NCI-H510A (cell line): Measurements from ENCODE around the gene RAP2B.
"Not testable (repeated sequence)": the region's sequence is repeated elsewhere in the genome, so short reads cannot be mapped to it uniquely, and the experiment has no call there.

ENCODE experiments used
- DNase-seq: peaks from one replicate; lab custom pipeline; 2025; lab: John Stamatoyannopoulos, UW

The RAP2B gene

DNA sequence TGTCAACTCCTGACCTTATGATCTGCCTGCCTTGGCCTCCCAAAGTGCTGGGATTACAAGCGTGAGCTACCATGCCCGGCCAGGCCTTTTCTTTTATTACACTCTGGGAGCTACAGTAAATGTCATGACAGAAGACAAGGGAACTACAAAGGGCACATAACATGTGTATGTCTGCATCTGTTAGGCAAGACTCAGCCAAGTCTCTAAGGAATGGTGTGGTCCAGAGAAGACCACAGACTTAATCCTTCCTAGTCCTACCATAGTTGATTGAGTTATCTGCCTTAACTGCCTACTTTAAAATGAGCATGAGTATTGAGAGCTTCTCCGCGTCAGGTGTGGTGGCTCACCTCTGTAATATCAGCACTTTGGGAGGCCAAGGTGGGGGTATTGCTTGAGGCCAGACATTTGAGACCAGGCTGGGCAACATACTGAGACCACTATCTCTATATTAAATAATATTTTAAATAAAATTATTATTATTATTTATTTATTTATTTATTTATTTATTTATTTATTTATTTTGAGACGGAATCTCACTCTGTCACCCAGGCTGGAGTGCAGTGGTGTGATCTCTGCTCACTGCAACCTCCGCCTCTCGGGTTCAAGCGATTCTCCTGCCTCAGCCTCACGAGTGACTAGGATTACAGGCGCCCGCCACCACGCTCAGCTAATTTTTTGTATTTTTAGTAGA is 31.9 kb downstream of the RAP2B start:
- DNase-seq: not testable (repeated sequence)

DNA sequence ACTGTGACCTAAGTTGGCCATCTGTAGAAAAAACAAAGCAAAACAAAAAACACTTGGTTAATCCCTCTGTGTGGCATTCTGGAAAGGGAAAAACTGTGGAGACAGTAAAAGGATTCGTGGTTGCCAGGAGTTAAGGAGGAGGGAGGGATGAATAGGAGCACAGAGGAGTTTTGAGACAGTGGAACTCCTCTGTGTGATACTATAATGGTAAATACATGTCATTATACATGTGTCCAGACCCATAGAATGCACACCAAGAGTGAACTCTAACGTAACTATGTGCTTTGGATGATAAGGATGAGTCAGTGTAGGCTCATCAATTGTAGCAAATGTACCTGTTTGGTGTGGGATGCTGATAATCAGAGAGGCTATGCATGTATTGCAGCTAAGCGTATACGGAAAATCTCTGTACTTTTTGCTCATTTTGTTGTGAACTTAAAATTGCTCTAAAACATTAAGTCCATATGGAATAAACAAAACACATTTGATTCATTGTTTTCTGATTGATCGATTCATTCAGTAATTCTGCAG is 33.4 kb downstream of the RAP2B start:
- DNase-seq: no peak

DNA sequence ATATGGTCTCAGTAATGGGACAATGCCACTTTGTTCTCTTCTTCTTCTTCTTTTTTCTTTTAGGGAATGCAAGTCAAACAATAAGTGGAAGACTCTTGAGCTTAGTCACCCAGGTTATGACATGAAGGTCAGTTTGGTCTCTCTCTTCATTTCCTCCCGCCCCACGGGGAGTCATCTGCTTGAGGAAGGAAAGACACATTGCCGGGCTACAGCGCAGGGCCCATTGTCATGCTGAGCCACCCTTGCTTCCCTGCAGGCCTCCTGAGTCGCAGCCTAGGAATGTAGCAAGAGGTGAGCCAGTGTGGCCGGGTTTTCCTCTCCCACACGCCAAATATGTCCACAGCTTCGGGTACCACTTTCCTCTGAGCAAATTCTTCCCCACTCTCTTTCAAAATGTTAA is 47.6 kb downstream of the RAP2B start:
- DNase-seq: no peak

DNA sequence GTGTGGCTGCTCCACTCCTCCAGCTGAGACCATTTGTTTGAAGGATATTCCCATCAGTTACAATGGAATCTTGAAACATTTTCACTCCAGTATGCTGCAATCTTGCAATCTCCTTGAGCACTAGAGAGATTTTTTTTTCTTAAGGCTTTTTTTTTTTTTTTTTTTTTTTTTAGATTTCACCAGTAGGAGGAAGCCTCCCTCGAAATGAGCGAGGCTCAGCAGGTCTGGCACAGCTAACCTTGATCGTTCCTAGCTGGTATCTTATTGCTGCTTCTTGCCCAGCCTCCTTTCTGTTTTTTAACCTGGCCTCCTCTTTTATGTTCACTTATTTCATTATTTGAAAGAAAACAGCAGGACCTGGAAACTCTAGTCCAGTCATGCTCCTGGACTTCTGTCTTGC is 48.1 kb downstream of the RAP2B start:
- DNase-seq: no peak

DNA sequence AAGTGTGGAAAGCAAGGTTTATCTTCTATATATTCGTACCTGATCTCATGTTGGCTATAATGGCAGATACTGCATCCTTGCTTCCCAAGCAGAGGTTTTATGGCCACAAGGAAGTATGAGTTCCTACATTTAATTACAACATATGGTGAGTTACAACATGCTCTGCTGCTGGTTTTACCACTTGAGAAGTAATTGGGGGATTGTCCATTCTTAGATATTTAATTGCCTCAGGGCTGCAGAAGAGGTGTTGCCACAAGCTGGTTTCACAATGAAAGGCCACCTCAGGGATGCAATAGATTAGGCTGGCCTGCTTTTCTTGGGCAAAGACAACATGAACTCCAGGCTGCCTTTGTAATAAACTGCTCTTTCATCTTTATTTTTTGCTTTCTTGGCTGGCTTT is 48.6 kb downstream of the RAP2B start:
- no peak for DNase-seq

DNA sequence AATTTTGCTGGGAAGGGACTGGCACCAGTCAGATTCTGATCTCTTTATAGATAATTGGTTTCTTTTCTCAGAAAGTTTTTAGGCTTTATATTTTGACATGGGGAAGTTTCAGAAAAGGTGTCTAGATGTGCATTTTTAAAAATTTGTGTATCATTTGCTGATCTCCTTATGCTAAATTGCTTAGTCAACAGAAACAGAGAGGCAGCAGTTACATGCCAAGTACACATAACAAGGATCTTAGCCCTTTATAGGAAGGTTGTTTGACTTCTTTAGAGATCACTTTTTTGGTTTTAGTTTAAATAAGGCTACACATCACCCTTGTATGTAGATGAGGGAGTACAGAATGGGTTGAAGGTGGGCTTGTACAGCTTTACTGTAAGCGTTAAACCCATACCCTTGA is 53.5 kb downstream of the RAP2B start:
- DNase-seq: no peak

DNA sequence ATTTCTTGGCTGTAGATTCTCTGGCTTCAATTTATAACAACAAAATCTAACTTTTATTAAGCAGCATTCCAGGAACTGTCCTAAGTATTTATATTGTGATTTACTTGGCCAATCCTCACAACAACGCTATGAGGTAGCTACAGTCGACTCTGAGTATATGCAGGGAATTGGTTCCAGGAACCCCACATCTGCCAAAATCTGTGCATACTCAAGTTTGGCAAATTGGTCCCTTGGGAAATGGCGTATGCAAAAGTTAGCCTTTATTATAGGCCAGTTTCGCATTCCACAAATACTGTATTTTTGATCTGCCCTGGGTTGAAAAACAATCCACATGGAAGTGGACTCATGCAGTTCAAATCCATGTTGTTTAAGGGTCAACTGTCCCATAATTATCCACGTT is 53.9 kb downstream of the RAP2B start:
- DNase-seq: no peak

DNA sequence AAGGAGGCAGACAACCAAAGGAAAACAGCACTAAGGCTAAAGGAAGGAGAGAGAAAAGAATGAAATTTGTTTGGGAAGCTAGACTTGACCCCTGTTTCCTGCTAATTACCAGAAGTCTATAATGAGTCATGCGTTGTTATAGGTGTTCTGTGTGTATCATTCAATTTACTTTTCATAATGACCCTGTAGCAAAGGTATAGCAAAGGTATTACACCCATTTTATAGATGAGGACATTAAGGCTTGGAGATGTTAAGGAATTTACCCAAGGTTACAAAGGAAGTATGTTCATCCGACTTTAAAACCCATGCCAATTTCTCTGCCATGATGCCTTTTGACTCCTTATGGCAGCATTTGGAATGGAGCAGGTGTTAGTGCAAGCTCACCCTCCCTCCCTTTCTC is 54.9 kb downstream of the RAP2B start:
- DNase-seq: no peak

DNA sequence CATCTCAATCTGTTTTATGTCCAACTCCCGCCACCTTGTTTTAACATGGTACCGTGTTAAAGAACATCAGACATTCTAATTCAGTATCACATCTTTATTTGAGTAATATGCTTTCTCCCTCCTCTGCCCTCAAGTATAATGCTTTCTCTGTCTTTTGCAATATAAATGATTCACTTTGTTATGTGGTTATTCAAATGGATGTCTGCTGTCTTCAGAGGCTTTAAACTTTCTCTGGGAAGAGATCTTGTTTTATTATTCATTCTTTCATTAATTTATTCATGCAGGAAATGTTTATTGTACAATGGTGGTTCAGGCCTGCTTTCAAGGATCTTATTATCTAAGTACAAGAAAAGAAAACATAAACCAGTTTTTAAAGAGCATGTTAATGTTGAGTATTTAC is 57.1 kb downstream of the RAP2B start:
- no peak for DNase-seq
